Caco-2 (cell line): ENCODE data around the gene AP4B1. TPM values are rescaled to one million over a fixed set of nuclear protein-coding genes. Genes with fewer than 3 reads are reported as not detected.
A peak's percentile ranks its signal among the peaks of the same experiment; 100 is the strongest.

Experiments used
- BruUV-seq: library from RNA; stranded (reverse); fragments of 400-500 nt; replicated peaks from 2 replicates; lab custom pipeline; 2021; lab: Mats Ljungman, UMichigan
- CTCF ChIA-PET: fragments of 300-600 bp; sonication (Branson Sonifier 250); formaldehyde crosslinking; loops from one replicate; lab custom pipeline; 2022; ENCODE audit warnings: antibody characterized with exemption; lab: Charles Lee
- POLR2A ChIA-PET: fragments of 300-600 bp; sonication (Branson Sonifier 250); formaldehyde crosslinking; loops from one replicate; lab custom pipeline; 2022; ENCODE audit warnings: antibody characterized with exemption; lab: Charles Lee
- DNase-seq, 2 experiments: peaks; one replicate each; pipeline versions ENCODE4 v3.0.0 to v3.0.0-alpha.2; 2020 to 2022
- H3K27me3 ChIP-seq: replicated peaks from 2 replicates; pipeline ENCODE4 v1.6.0; 2011; ENCODE audit warnings: low read length; ENCODE audit not compliant: control insufficient read depth, insufficient read depth
- H3K36me3 ChIP-seq: 2 replicates; pipeline ENCODE4 v1.5.1; 2011; ENCODE audit warnings: low read length; ENCODE audit not compliant: control insufficient read depth, insufficient read depth
- H3K4me1 ChIP-seq: fragments of 250-450 bp; sonication (Bioruptor Pico); 2 replicates; pipeline ENCODE4 v1.5.1; 2020; ENCODE audit warnings: mild to moderate bottlenecking
- H3K4me3 ChIP-seq: 2 replicates; pipeline ENCODE4 v1.5.1; 2011; ENCODE audit warnings: low read depth, mild to moderate bottlenecking, control low read depth, low read length
- H3K9me3 ChIP-seq: fragments of 250-450 bp; sonication (Bioruptor Pico); 2 replicates; pipeline ENCODE4 v1.5.1; 2020; ENCODE audit warnings: mild to moderate bottlenecking, moderate library complexity
- H3K27ac Mint-ChIP-seq: one replicate; pipeline ENCODE4 v1.8.0; 2022; ENCODE audit warnings: mixed read lengths; ENCODE audit not compliant: unreplicated experiment
- H3K27me3 Mint-ChIP-seq: one replicate; pipeline ENCODE4 v1.8.0; 2022; ENCODE audit warnings: mixed read lengths; ENCODE audit not compliant: insufficient read depth, unreplicated experiment
- H3K36me3 Mint-ChIP-seq: one replicate; pipeline ENCODE4 v1.8.0; 2022; ENCODE audit warnings: mild to moderate bottlenecking, mixed read lengths; ENCODE audit not compliant: insufficient read depth, unreplicated experiment
- H3K4me1 Mint-ChIP-seq: one replicate; pipeline ENCODE4 v1.8.0; 2022; ENCODE audit warnings: low read depth, mixed read lengths; ENCODE audit not compliant: unreplicated experiment
- H3K4me3 Mint-ChIP-seq: one replicate; pipeline ENCODE4 v1.8.0; 2022; ENCODE audit warnings: mild to moderate bottlenecking, moderate library complexity, mixed read lengths; ENCODE audit not compliant: unreplicated experiment
- H3K9me3 Mint-ChIP-seq: one replicate; pipeline ENCODE4 v1.8.0; 2022; ENCODE audit warnings: mixed read lengths; ENCODE audit not compliant: unreplicated experiment
- CTCF ChIP-seq, 2 experiments: fragments of 200-600 bp in 1 of 2; IDR thresholded peaks; 1 replicate in 1 of 2; 2 replicates in 1 of 2; pipeline versions ENCODE4 v1.5.1 to v1.8.0; 2011 to 2022; ENCODE audit warnings: antibody characterized with exemption in 1 of 2, control low read depth in 1 of 2, inconsistent platforms in 1 of 2, low read depth in 1 of 2, low read length in 1 of 2, mild to moderate bottlenecking in 1 of 2, moderate library complexity in 1 of 2; ENCODE audit not compliant: insufficient read depth in 1 of 2, severe bottlenecking in 1 of 2, unreplicated experiment in 1 of 2
- intact Hi-C: fragments of 100-400 bp; cut with micrococcal nuclease; formaldehyde crosslinking; loops from one replicate; pipeline ENCODE4 v1.10.0; 2022; ENCODE audit not compliant: unreplicated experiment
- total RNA-seq: library from RNA; stranded (reverse); gene quantifications from 2 replicates; pipeline ENCODE4 v1.2.3, GENCODE V29; 2022

The AP4B1 gene
- total RNA-seq, 1 experiment from 2014 or later, result 10.0 TPM

GRCh38 chr1:113849072-113849471 is 55.5 kb downstream of the AP4B1 start:
- H3K4me3 ChIP-seq, result no peak overlapping the region
- Mint-ChIP-seq H3K4me3 (no peak overlapping the region), H3K36me3 (no peaks in the 10 kb centered on the region), H3K4me1 (peaks cover 12% of the 10 kb centered on the region), H3K9me3 (peaks cover 18% of the 10 kb centered on the region), H3K27me3 (no peaks in the 10 kb centered on the region), H3K27ac (no peak overlapping the region)
- H3K36me3 ChIP-seq, result no peaks in the 10 kb centered on the region
- ChIA-PET CTCF (no interaction called here), POLR2A (no interaction called here)
- no peak for TF ChIP-seq CTCF (IDR thresholded peaks at IDR 0.05; ENCODE audit: insufficient read depth in 1 of 2, low read depth in 1 of 2, low read length in 1 of 2, severe bottlenecking in 1 of 2, unreplicated experiment in 1 of 2)
- no peak for DNase-seq
- no TSS peak for BruUV-seq
- intact Hi-C loops, result no loop called here
- H3K4me1 ChIP-seq, result no peaks in the 10 kb centered on the region
- 0 out of 2 replicates have a peak, but pooled peaks cover 3% of the 10 kb centered on the region for H3K9me3 ChIP-seq
- H3K27me3 ChIP-seq, result no peaks in the 10 kb centered on the region

- no peaks in the 10 kb centered on the region for H3K36me3 Mint-ChIP-seq
- BruUV-seq, result no TSS peak
- Histone ChIP-seq H3K4me3 (no peak overlapping the region), H3K36me3 (no peaks in the 10 kb centered on the region), H3K9me3 (0 out of 2 replicates have a peak, but pooled peaks cover 3% of the 10 kb centered on the region), H3K4me1 (no peaks in the 10 kb centered on the region), H3K27me3 (no peaks in the 10 kb centered on the region)
- H3K27ac Mint-ChIP-seq, result peak overlapping the region; percentile 23
- H3K4me1 Mint-ChIP-seq, result peaks cover 12% of the 10 kb centered on the region
- ChIA-PET CTCF (no interaction called here), POLR2A (no interaction called here)
- H3K4me3 Mint-ChIP-seq, result no peak overlapping the region
- H3K9me3 Mint-ChIP-seq, result peaks cover 18% of the 10 kb centered on the region
- H3K27me3 Mint-ChIP-seq, result no peaks in the 10 kb centered on the region
- no peak for DNase-seq
- TF ChIP-seq CTCF (IDR thresholded peaks at IDR 0.05; ENCODE audit: insufficient read depth in 1 of 2, low read depth in 1 of 2, low read length in 1 of 2, severe bottlenecking in 1 of 2, unreplicated experiment in 1 of 2), result no peak
- intact Hi-C loops, result no loop called here
Observed at GRCh38 chr1:113846391-113847035, 58.1 kb downstream of the AP4B1 start.

Other genes starting within 250 kb of the AP4B1 start
- gene PHTF1, start 145.3 kb downstream of the AP4B1 start, total RNA-seq, result 10.4 and 12.7 TPM in 2 replicates
- 7.3 and 11.5 TPM in 2 replicates for gene RSBN1, start 92.3 kb downstream of the AP4B1 start, total RNA-seq
- not detected in 2 replicates for gene PTPN22, start 33.1 kb downstream of the AP4B1 start, total RNA-seq
- 0.09 TPM in 1 of 2 replicates, not detected in the other for gene BCL2L15, start 17.2 kb downstream of the AP4B1 start, total RNA-seq
- gene DCLRE1B, start 527 bp upstream of the AP4B1 start, total RNA-seq, result 6.0 and 6.9 TPM in 2 replicates
- 42.6 and 48.2 TPM in 2 replicates for gene HIPK1, start 24.5 kb upstream of the AP4B1 start, total RNA-seq
- gene OLFML3, start 74.7 kb upstream of the AP4B1 start, total RNA-seq, result 29.1 and 36.5 TPM in 2 replicates
- 0.32 and 0.60 TPM in 2 replicates for gene SYT6, start 249.1 kb upstream of the AP4B1 start, total RNA-seq